Endodermal cell (in vitro differentiated cells): ENCODE results near the gene TFCP2L1. TPM values are rescaled to one million over a fixed set of nuclear protein-coding genes. Genes with fewer than 3 reads are reported as not detected.

Experiments used
- DNase-seq: peaks from one replicate; pipeline ENCODE4 v3.0.0-alpha.2; 2017
- H3K27ac ChIP-seq: 2 replicates; pipeline ENCODE4 v1.5.1; 2013; ENCODE audit warnings: mild to moderate bottlenecking, low read depth, low read length, moderate library complexity
- H3K27me3 ChIP-seq: 2 replicates; pipeline ENCODE4 v1.6.1; 2013; ENCODE audit warnings: mild to moderate bottlenecking, low read length, moderate library complexity; ENCODE audit not compliant: insufficient read depth, control insufficient read depth, poor library complexity, severe bottlenecking
- H3K36me3 ChIP-seq: 2 replicates; pipeline ENCODE4 v1.7.0; 2013; ENCODE audit warnings: mild to moderate bottlenecking, low read length, moderate library complexity; ENCODE audit not compliant: control insufficient read depth, insufficient read depth
- H3K4me1 ChIP-seq: one replicate; pipeline ENCODE4 v1.7.0; 2013; ENCODE audit warnings: low read length; ENCODE audit not compliant: control insufficient read depth, insufficient read depth
- H3K4me3 ChIP-seq: 2 replicates; pipeline ENCODE4 v1.5.1; 2013; ENCODE audit warnings: mild to moderate bottlenecking, low read length, moderate library complexity
- H3K9ac ChIP-seq: 2 replicates; pipeline ENCODE4 v1.6.1; 2013; ENCODE audit warnings: mild to moderate bottlenecking, low read length, moderate library complexity; ENCODE audit not compliant: poor library complexity, severe bottlenecking; ENCODE audit errors: extremely low read depth
- H3K9me3 ChIP-seq: 2 replicates; pipeline ENCODE4 v1.6.1; 2013; ENCODE audit warnings: mild to moderate bottlenecking, low read length, moderate library complexity; ENCODE audit not compliant: control insufficient read depth
- H3K27ac Mint-ChIP-seq: 2 replicates; pipeline ENCODE4 v1.8.0; 2020; ENCODE audit warnings: mixed read lengths
- H3K27me3 Mint-ChIP-seq: 2 replicates; pipeline ENCODE4 v1.8.0; 2021; ENCODE audit warnings: mild to moderate bottlenecking, mixed read lengths; ENCODE audit not compliant: insufficient read depth
- H3K36me3 Mint-ChIP-seq: 2 replicates; pipeline ENCODE4 v1.8.0; 2020; ENCODE audit warnings: low read depth, mixed read lengths
- H3K4me1 Mint-ChIP-seq: 2 replicates; pipeline ENCODE4 v1.8.0; 2020; ENCODE audit warnings: mixed read lengths
- H3K4me3 Mint-ChIP-seq: 2 replicates; pipeline ENCODE4 v1.8.0; 2020; ENCODE audit warnings: mild to moderate bottlenecking, moderate library complexity, mixed read lengths
- H3K9me3 Mint-ChIP-seq: 2 replicates; pipeline ENCODE4 v1.8.0; 2020; ENCODE audit warnings: mild to moderate bottlenecking, mixed read lengths
- CTCF ChIP-seq: fragments of 200-600 bp; sonication (generic); conservative IDR thresholded peaks from 2 replicates; pipeline ENCODE4 v1.5.0; 2021; ENCODE audit warnings: antibody characterized with exemption, mild to moderate bottlenecking
- WGBS, 2 experiments: methylation state at CpG; one replicate each; pipeline versions ENCODE4 v1.1.5 to v1.1.7; 2013; ENCODE audit warnings: missing lambda C conversion rate in 2 of 2, mixed read lengths in 1 of 2; ENCODE audit not compliant: insufficient coverage in 1 of 2, insufficient read length in 1 of 2; 5-methylcytosine and 5-hydroxymethylcytosine counted together
- total RNA-seq, 2 donors: library from RNA; stranded (reverse); fragmentation: NEBNext Ultra II Directional in 1 of 2; extraction: Animal tissue kit (Norgen Biotek cat#: 25700) in 1 of 2; gene quantifications; 2 replicates in 1 of 2; 3 replicates in 1 of 2; pipeline ENCODE4 v1.2.1, GENCODE V29; 2021

TFCP2L1 gene
- total RNA-seq, 2 donors from 2014 or later = 3.3 to 4.3 TPM

GRCh38 chr2:121242976-121243375, 42.0 kb downstream of the TFCP2L1 start:
- Histone ChIP-seq H3K27ac (no peak overlapping the region), H3K36me3 (no peaks in the 10 kb centered on the region), H3K9me3 (no peaks in the 10 kb centered on the region), H3K9ac (no peak overlapping the region), H3K27me3 (no peaks in the 10 kb centered on the region), H3K4me1 (no peaks in the 10 kb centered on the region), H3K4me3 (no peak overlapping the region)
- H3K9me3 Mint-ChIP-seq = no peaks in the 10 kb centered on the region
- WGBS, 2 experiments = 91 to 96% methylated on average over 5 to 9 of the region's 9 CpGs
- TF ChIP-seq CTCF = no peak
- H3K27ac Mint-ChIP-seq = no peak overlapping the region
- H3K27me3 Mint-ChIP-seq = peaks cover 3% of the 10 kb centered on the region
- H3K4me3 Mint-ChIP-seq = no peak overlapping the region
- DNase-seq = no peak
- peaks cover 3% of the 10 kb centered on the region for H3K4me1 Mint-ChIP-seq
- no peaks in the 10 kb centered on the region for H3K36me3 Mint-ChIP-seq

GRCh38 chr2:121242175-121242875, 42.7 kb downstream of the TFCP2L1 start:
- Histone ChIP-seq H3K4me1 (no peaks in the 10 kb centered on the region), H3K36me3 (no peaks in the 10 kb centered on the region), H3K27ac (no peak overlapping the region), H3K27me3 (no peaks in the 10 kb centered on the region), H3K9ac (no peak overlapping the region), H3K9me3 (no peaks in the 10 kb centered on the region), H3K4me3 (no peak overlapping the region)
- Mint-ChIP-seq H3K36me3 (no peaks in the 10 kb centered on the region), H3K4me3 (no peak overlapping the region), H3K4me1 (peaks cover 3% of the 10 kb centered on the region), H3K27me3 (peaks cover 3% of the 10 kb centered on the region), H3K9me3 (no peaks in the 10 kb centered on the region), H3K27ac (no peak overlapping the region)
- no peak for TF ChIP-seq CTCF
- 87 to 90% methylated on average over 4 to 16 of the region's 16 CpGs for WGBS, 2 experiments
- DNase-seq = no peak

GRCh38 chr2:121241466-121241865, 43.5 kb downstream of the TFCP2L1 start:
- Histone ChIP-seq H3K9ac (no peak overlapping the region), H3K4me3 (no peak overlapping the region), H3K36me3 (no peaks in the 10 kb centered on the region), H3K27me3 (no peaks in the 10 kb centered on the region), H3K4me1 (no peaks in the 10 kb centered on the region), H3K27ac (no peak overlapping the region), H3K9me3 (no peaks in the 10 kb centered on the region)
- no peak for TF ChIP-seq CTCF
- H3K27ac Mint-ChIP-seq = no peak overlapping the region
- no peaks in the 10 kb centered on the region for H3K36me3 Mint-ChIP-seq
- H3K27me3 Mint-ChIP-seq = peaks cover 2% of the 10 kb centered on the region
- 76 to 88% methylated on average over 2 to 3 of the region's 3 CpGs for WGBS, 2 experiments
- peaks cover 3% of the 10 kb centered on the region for H3K4me1 Mint-ChIP-seq
- no peak overlapping the region for H3K4me3 Mint-ChIP-seq
- no peaks in the 10 kb centered on the region for H3K9me3 Mint-ChIP-seq
- no peak for DNase-seq
